GM19452 (cell line): ENCODE results near the gene FLYWCH2.
"Not testable (repeated sequence)": the region's sequence is repeated elsewhere in the genome, so short reads cannot be mapped to it uniquely, and the experiment has no call there.

Experiments used
- ATAC-seq: cut with Tn5 transposase; IDR thresholded peaks from one replicate; pipeline ENCODE4 v1.9.1; 2021; ENCODE audit not compliant: unreplicated experiment

Gene FLYWCH2

DNA sequence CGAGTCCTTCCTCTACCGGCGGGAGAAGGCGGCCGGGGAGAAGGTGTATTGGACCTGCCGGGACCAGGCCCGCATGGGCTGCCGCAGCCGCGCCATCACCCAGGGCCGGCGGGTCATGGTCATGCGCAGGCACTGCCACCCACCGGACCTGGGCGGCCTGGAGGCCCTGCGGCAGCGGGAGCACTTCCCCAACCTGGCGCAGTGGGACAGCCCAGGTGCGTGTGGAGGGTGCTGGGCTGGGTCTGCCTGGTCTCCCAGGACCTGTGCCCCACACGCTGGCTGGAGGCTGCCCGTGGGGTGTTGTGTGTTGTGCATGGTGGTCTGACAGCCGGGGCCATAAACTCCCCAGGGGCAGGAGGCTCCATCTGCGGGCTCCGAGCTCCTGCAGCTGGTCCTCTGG is 54.2 kb downstream of the FLYWCH2 start:
- ATAC-seq, result no peak

DNA sequence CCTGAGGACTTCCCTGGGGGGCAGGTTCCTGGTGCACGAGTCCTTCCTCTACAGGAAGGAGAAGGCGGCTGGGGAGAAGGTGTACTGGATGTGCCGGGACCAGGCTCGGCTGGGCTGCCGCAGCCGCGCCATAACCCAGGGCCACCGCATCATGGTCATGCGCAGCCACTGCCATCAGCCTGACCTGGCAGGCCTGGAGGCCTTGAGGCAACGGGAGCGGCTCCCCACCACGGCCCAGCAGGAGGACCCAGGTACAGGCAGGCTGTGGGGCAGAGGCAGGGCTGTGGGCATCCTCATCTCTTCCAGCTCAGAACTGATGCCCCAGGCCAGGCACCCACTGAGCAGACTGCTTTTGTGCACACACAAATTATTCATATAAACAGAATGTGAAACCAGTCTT is 55.2 kb downstream of the FLYWCH2 start:
- no peak for ATAC-seq

DNA sequence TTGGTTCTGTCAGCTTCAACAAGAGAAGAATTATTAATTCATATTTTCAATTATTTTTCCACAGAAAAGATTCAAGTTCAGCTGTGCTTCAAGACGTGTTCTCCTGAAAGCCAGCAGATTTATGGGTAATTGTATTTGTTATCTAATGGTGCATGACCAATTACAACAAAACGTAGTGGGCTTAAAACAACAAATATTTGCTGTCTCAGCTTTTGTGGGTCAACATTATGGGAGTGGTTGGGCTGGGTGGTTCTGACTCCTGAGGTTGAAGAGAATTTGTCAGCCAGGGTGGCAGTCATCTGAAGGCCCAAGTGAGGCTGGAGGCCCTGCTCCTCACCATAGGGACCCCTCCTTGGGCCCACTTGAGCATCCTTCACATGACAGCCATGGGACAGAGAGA is 57.0 kb downstream of the FLYWCH2 start:
- ATAC-seq, result no peak

DNA sequence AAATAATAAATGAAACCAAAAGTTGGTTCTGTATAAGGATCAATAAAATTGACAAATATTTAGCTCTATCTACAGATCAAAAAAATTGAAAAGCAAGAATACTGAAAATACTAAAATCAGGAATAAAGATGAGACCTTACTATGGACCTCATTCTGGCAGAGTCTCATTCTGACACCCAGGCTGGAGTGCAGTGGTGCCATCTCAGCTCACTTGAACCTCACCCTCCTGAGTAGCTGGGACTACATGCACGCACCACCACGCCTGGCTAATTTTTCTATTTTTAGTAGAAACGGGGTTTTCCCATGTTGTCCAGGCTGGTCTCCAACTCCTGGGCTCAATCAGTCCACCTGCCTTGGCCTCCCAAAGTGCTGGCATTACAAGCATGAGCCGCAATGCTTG is 59.0 kb downstream of the FLYWCH2 start:
- no peak for ATAC-seq

DNA sequence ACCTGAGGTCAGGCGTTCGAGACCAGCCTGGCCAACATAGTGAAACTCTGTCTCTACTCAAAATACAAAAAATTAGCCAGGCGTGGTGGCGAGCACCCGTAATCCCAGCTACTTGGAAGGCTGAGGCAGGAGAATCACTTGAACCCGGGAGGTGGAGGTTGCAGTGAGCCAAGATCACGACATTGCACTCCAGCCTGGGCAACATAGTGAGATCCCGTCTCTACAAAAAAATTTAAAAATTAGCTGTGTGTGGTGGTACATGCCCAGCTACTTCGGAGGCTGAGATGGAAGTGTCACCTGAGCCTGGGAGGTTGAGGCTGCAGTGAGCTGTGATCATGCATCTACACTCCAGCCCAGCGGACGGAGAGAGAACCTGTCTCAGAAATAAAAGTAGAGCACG is 60.7 kb downstream of the FLYWCH2 start:
- ATAC-seq, result not testable (repeated sequence)

DNA sequence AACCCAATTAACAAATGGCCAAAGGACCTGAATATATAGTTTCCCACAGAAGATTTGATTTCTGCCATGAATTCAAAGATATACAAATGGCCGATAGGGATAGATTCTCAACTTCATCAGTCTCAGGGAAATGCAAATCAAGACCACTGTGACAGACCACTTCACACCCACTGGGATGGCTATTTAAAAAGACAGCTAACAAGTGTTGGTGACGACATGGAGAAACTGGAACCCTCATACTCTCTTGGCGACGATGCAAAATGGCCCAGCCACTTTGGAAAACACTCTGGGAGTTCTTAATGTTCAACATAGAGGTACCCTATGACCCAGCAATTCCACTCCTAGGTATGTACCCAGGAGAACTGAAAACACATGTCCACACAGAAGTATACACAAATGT is 63.6 kb downstream of the FLYWCH2 start:
- ATAC-seq, result no peak
